Activated naive CD4-positive, alpha-beta T cell treated with anti-CD3 and anti-CD28 coated beads, Interleukin-2, amount 10 ng/mL, durations not matched to agents 7 days and 5 days (primary cell): Measurements from ENCODE around the gene LRRC27.
"Not testable (repeated sequence)": the region's sequence is repeated elsewhere in the genome, so short reads cannot be mapped to it uniquely, and the experiment has no call there.

Experiments used
- CTCF ChIA-PET: fragments of 350-600 bp; sonication (Branson Sonifier 250); formaldehyde crosslinking; loops from one replicate; lab custom pipeline; 2021; ENCODE audit warnings: antibody characterized with exemption; lab: Charles Lee
- DNase-seq: peaks from one replicate; pipeline ENCODE4 v3.0.0-alpha.2; 2020
- H3K27ac Mint-ChIP-seq: one replicate; pipeline ENCODE4 v1.8.0; 2021; ENCODE audit warnings: mild to moderate bottlenecking, moderate library complexity, mixed read lengths
- H3K27me3 Mint-ChIP-seq: one replicate; pipeline ENCODE4 v1.8.0; 2021; ENCODE audit warnings: mild to moderate bottlenecking, mixed read lengths
- H3K36me3 Mint-ChIP-seq: one replicate; pipeline ENCODE4 v1.8.0; 2021; ENCODE audit warnings: mixed read lengths
- H3K4me1 Mint-ChIP-seq: one replicate; pipeline ENCODE4 v1.8.0; 2021; ENCODE audit warnings: mixed read lengths
- H3K4me3 Mint-ChIP-seq: one replicate; pipeline ENCODE4 v1.8.0; 2021; ENCODE audit warnings: mild to moderate bottlenecking, moderate library complexity, mixed read lengths
- H3K9me3 Mint-ChIP-seq: one replicate; pipeline ENCODE4 v1.8.0; 2021; ENCODE audit warnings: mixed read lengths

LRRC27 gene

GRCh38 chr10:132369636-132370185, 37.7 kb downstream of the LRRC27 start:
- Mint-ChIP-seq H3K4me1 (peaks cover 5% of the 10 kb centered on the region), H3K27ac (no peak overlapping the region), H3K9me3 (no peaks in the 10 kb centered on the region), H3K4me3 (no peak overlapping the region), H3K36me3 (no peaks in the 10 kb centered on the region), H3K27me3 (peaks cover 17% of the 10 kb centered on the region)
- CTCF ChIA-PET: no interaction called here
- DNase-seq: peak; percentile 13

GRCh38 chr10:132370426-132371340, 38.7 kb downstream of the LRRC27 start:
- Mint-ChIP-seq H3K27me3 (peaks cover 17% of the 10 kb centered on the region), H3K27ac (no peak overlapping the region), H3K36me3 (no peaks in the 10 kb centered on the region), H3K4me3 (no peak overlapping the region), H3K4me1 (peaks cover 5% of the 10 kb centered on the region), H3K9me3 (no peaks in the 10 kb centered on the region)
- peak; percentile 6 for DNase-seq
- CTCF ChIA-PET: no interaction called here

- Mint-ChIP-seq H3K4me3 (no peak overlapping the region), H3K36me3 (no peaks in the 10 kb centered on the region), H3K27me3 (peaks cover 17% of the 10 kb centered on the region), H3K4me1 (peaks cover 5% of the 10 kb centered on the region), H3K27ac (no peak overlapping the region), H3K9me3 (no peaks in the 10 kb centered on the region)
- DNase-seq: peak; percentile 46
- CTCF ChIA-PET: no interaction called here
Measured at GRCh38 chr10:132371641-132372081, 39.7 kb downstream of the LRRC27 start.

GRCh38 chr10:132372516-132373095, 40.6 kb downstream of the LRRC27 start:
- CTCF ChIA-PET: no interaction called here
- Mint-ChIP-seq H3K9me3 (no peaks in the 10 kb centered on the region), H3K27ac (no peak overlapping the region), H3K4me1 (peaks cover 5% of the 10 kb centered on the region), H3K27me3 (peaks cover 17% of the 10 kb centered on the region), H3K4me3 (no peak overlapping the region), H3K36me3 (no peaks in the 10 kb centered on the region)
- peak; percentile 19 for DNase-seq

GRCh38 chr10:132373241-132373955, 41.4 kb downstream of the LRRC27 start:
- no peak overlapping the region for H3K4me3 Mint-ChIP-seq
- CTCF ChIA-PET: no interaction called here

GRCh38 chr10:132374176-132374575, 42.2 kb downstream of the LRRC27 start:
- no peak overlapping the region for H3K27ac Mint-ChIP-seq
- no peak overlapping the region for H3K4me3 Mint-ChIP-seq
- H3K9me3 Mint-ChIP-seq: no peaks in the 10 kb centered on the region
- peaks cover 17% of the 10 kb centered on the region for H3K27me3 Mint-ChIP-seq
- DNase-seq: peak; percentile 13
- CTCF ChIA-PET: no interaction called here
- H3K36me3 Mint-ChIP-seq: no peaks in the 10 kb centered on the region
- peaks cover 5% of the 10 kb centered on the region for H3K4me1 Mint-ChIP-seq

More at GRCh38 chr10:132373241-132373955, 41.4 kb downstream of the LRRC27 start:
- peaks cover 17% of the 10 kb centered on the region for H3K27me3 Mint-ChIP-seq
- H3K4me1 Mint-ChIP-seq: peaks cover 5% of the 10 kb centered on the region
- H3K9me3 Mint-ChIP-seq: no peaks in the 10 kb centered on the region
- H3K27ac Mint-ChIP-seq: no peak overlapping the region
- no peaks in the 10 kb centered on the region for H3K36me3 Mint-ChIP-seq
- peak; percentile 11 for DNase-seq

GRCh38 chr10:132374612-132375011, 42.6 kb downstream of the LRRC27 start:
- Mint-ChIP-seq H3K9me3 (no peaks in the 10 kb centered on the region), H3K4me3 (no peak overlapping the region), H3K4me1 (peaks cover 5% of the 10 kb centered on the region), H3K27me3 (peaks cover 16% of the 10 kb centered on the region), H3K27ac (no peak overlapping the region), H3K36me3 (no peaks in the 10 kb centered on the region)
- CTCF ChIA-PET: no interaction called here
- peak; percentile 14 for DNase-seq

GRCh38 chr10:132375116-132375794, 43.3 kb downstream of the LRRC27 start:
- H3K4me3 Mint-ChIP-seq: no peak overlapping the region
- no peaks in the 10 kb centered on the region for H3K36me3 Mint-ChIP-seq
- H3K27me3 Mint-ChIP-seq: peaks cover 11% of the 10 kb centered on the region
- peak overlapping the region; percentile 38 for H3K27ac Mint-ChIP-seq
- H3K4me1 Mint-ChIP-seq: peaks cover 5% of the 10 kb centered on the region
- no peaks in the 10 kb centered on the region for H3K9me3 Mint-ChIP-seq
- DNase-seq: peak; percentile 9
- CTCF ChIA-PET: no interaction called here

GRCh38 chr10:132375795-132376297, 43.9 kb downstream of the LRRC27 start:
- CTCF ChIA-PET: no interaction called here
- H3K27me3 Mint-ChIP-seq: peaks cover 9% of the 10 kb centered on the region
- DNase-seq: no peak
- H3K4me1 Mint-ChIP-seq: peaks cover 5% of the 10 kb centered on the region
- H3K36me3 Mint-ChIP-seq: no peaks in the 10 kb centered on the region
- no peak overlapping the region for H3K27ac Mint-ChIP-seq
- H3K9me3 Mint-ChIP-seq: no peaks in the 10 kb centered on the region
- no peak overlapping the region for H3K4me3 Mint-ChIP-seq

- no peaks in the 10 kb centered on the region for H3K9me3 Mint-ChIP-seq
- no peaks in the 10 kb centered on the region for H3K36me3 Mint-ChIP-seq
- peak; percentile 18 for DNase-seq
- CTCF ChIA-PET: no interaction called here
- peaks cover 6% of the 10 kb centered on the region for H3K4me1 Mint-ChIP-seq
- peaks cover 9% of the 10 kb centered on the region for H3K27me3 Mint-ChIP-seq
- H3K27ac Mint-ChIP-seq: no peak overlapping the region
- H3K4me3 Mint-ChIP-seq: no peak overlapping the region
Measured at GRCh38 chr10:132376394-132376851, 44.4 kb downstream of the LRRC27 start.

- no peak overlapping the region for H3K27ac Mint-ChIP-seq
- peaks cover 6% of the 10 kb centered on the region for H3K4me1 Mint-ChIP-seq
- CTCF ChIA-PET: no interaction called here
- no peaks in the 10 kb centered on the region for H3K36me3 Mint-ChIP-seq
- peak; percentile 5 for DNase-seq
- no peaks in the 10 kb centered on the region for H3K9me3 Mint-ChIP-seq
- peaks cover 8% of the 10 kb centered on the region for H3K27me3 Mint-ChIP-seq
- no peak overlapping the region for H3K4me3 Mint-ChIP-seq
Measured at GRCh38 chr10:132377326-132377725, 45.3 kb downstream of the LRRC27 start.

GRCh38 chr10:132379026-132379425, 47.0 kb downstream of the LRRC27 start:
- H3K4me1 Mint-ChIP-seq, H3K27ac Mint-ChIP-seq, CTCF ChIA-PET, H3K36me3 Mint-ChIP-seq, H3K4me3 Mint-ChIP-seq, H3K27me3 Mint-ChIP-seq, H3K9me3 Mint-ChIP-seq: not testable (repeated sequence)
- DNase-seq: peak; percentile 3

GRCh38 chr10:132380986-132381385, 49.0 kb downstream of the LRRC27 start:
- DNase-seq: peak; percentile 19
- not testable (repeated sequence) for H3K27ac Mint-ChIP-seq, H3K36me3 Mint-ChIP-seq, H3K4me3 Mint-ChIP-seq, H3K4me1 Mint-ChIP-seq, H3K9me3 Mint-ChIP-seq
- CTCF ChIA-PET: interaction anchor here (1.1 to 1.8 kb wide), 2 partner anchors 28 to 66 kb away, joined by 3 read pairs; no protein-coding TSS in a partner anchor
- H3K27me3 Mint-ChIP-seq: peaks cover 13% of the 10 kb centered on the region
